H4 (cell line): ENCODE data around the gene TBC1D14. TPM values are rescaled to one million over a fixed set of nuclear protein-coding genes. Genes with fewer than 3 reads are reported as not detected.
A peak's percentile ranks its signal among the peaks of the same experiment; 100 is the strongest.
"Not testable (repeated sequence)": the region's sequence is repeated elsewhere in the genome, so short reads cannot be mapped to it uniquely, and the experiment has no call there.

ENCODE experiments used
- DNase-seq: peaks from one replicate; pipeline ENCODE4 v3.0.0-alpha.2; 2015; ENCODE audit warnings: low spot score
- total RNA-seq: library from RNA; depleted of rRNA; stranded (reverse); fragments of >200 nt; shearing (Covaris generic); gene quantifications from 2 replicates; pipeline ENCODE4 v1.2.3, GENCODE V29; 2014

The TBC1D14 gene
- total RNA-seq, 1 experiment from 2014 or later: 38.9 TPM

GRCh38 chr4:6890358-6890757 lies 19.3 kb upstream of the TBC1D14 start:
- DNase-seq: no peak

DNA sequence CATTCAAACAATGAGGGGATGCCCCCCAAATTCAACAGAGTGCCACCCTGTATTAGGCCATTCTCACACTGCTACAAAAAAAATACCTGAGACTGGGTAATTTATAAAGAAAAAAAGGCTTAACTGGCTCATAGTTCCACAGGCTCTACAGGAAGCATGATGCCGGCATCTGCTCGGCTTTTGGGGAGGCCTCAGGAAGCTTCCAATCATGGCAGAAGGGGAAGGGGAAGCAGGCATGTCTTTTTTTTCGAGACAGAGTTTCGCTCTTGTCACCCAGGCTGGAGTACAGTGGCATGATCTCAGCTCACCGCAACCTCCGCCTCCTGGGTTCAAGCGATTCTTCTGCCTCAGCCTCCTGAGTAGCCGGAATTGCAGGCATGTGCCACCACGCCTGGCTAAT lies 18.7 kb upstream of the TBC1D14 start:
- not testable (repeated sequence) for DNase-seq

- no peak for DNase-seq
Observed at GRCh38 chr4:6891436-6892170, 18.0 kb upstream of the TBC1D14 start.

DNA sequence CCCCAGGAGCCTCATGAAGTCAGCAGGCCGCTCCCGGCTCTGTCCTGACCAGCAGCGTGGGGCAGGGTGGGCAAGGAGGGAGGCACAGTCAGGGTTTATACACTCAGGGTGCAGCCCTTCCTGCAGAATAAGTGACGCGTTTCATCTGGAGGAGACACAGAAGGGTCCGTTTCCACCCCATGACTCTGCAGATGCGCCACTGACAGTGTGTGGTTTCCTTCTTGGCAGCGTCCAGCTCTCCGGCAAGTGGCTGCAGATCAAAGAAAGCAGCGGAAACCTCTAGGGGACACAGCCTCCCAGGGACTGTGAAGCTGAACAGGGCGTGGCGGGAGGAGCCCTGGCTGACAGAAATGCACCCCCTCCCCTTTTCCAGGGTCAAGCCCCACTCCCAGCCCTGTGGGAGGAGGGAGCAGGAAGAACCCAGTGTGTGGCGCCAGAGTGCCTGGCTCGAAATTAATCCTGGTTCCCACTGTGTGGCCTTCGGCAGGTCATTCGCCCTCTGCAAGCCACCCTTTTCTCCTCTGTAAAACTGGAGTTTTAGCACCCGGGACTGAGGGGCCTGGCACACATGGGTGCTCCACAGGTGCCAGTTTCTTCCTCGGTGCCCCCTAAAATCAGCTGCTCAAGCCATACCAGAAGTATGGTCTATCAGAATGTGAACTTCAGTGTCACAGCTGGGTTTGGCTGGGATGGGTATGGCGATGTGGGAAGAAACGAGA lies 17.3 kb upstream of the TBC1D14 start:
- peak; percentile 71 for DNase-seq

DNA sequence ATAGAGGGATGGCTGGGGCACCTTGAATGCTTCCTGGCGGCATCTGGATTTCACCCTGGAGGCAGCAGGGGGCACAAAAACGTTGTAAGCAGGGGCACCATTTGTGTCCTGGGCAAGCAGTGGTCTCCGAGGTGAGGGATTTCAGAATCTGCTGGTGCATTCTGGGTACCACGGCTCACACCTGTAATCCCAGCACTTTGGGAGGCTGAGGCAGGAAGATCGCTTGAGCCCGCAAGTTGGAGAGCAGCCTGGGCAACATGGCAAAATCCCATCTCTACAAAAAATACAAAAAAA lies 16.8 kb upstream of the TBC1D14 start:
- DNase-seq: no peak

DNA sequence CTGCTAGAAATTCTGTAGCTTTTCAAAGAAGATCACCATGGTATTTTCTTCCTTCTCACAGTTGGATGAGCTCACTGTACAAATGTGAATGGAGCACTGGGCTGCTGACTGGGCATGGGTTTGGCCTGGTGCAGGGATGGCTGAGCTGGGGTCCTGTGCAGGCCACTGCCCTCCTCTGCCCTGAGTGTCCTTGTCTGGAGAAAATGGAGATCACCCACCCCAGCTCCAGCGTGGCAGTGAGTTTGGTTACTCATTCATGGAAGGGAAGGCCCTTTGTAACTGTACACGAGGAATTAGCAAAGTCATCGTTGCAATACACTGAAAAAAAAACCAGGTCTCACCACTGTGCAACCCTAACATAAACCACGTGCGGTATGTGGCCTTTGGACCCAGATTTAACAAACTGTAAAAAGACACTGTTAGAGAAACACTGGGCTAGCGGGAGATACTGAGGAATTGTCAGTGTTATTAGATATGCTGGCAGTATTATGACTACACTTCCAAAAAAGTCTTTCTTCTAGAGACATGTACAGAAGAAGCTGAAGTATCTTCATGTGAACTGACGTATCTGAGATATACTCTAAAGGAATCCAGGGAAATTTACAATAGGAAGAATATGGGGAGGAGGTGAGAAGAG lies 16.1 kb upstream of the TBC1D14 start:
- peak; percentile 61 for DNase-seq

GRCh38 chr4:6894086-6894478 lies 15.5 kb upstream of the TBC1D14 start:
- DNase-seq: no peak

DNA sequence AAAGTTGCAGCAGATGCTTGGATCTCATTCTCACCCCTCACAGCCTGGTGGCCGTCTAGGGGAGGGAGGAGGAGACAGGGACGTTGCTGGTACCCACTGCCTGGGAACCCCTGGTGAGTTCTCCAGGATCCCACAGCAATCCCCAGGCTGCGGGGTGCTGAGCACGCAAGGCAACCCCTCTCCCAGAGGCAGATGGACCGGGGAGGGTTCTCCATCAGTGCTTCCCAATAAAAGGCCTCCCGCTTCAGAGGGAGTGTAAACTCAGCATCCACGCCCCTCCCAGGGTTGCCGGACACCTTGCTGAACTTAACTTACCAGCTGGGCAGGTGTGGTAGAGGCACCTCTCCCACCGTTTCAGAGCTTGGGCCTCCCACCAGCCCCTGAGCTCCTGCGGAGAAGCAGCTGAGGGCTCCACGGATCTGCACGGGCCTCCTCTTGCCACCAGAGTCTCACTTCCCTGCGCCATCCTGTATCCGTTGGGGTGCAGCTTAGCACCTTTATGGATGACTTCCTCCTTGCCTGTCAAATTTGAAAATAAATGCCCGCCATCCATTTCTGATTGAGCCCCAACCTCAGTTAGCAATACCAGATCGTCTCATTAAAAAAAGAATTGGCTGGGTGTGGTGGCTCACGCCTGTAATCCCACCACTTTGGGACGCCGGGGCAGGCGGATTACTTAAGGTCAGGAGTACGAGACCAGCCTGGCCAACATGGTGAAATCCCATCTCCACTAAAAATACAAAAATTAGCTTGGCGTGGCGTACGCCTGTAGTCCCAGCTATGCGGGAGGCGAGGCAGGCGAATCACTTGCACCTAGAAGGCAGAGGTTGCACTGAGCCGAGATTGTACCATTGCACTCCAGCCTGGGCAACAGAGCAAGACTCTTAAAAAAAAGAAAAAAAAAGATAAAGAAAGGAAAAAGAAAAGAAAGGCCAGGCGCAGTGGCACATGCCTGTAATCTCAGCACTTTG lies 14.8 kb upstream of the TBC1D14 start:
- DNase-seq: no peak

- no peak for DNase-seq
Observed at GRCh38 chr4:6896035-6896434, 13.6 kb upstream of the TBC1D14 start.

DNA sequence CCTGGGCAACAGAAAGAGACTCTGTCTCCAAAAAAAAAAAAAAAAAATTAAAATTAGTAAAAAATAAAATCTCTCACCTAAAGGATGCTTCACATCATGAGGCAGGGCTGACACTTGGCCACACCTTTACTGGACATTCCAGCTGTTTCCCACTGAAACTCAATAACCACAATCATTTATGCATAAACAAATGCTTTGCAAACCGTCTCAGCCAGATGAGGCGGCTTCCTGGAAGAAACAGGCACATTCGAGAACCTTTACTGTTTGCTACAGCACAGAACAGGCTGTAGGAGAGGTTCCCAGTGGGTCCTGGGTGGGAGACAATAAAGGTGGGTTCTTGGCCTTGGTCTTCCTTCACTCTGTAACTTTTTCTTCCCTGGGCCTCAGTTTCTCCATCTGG lies 10.9 kb upstream of the TBC1D14 start:
- peak; percentile 54 for DNase-seq

GRCh38 chr4:6900181-6900812 lies 9.3 kb upstream of the TBC1D14 start:
- no peak for DNase-seq

DNA sequence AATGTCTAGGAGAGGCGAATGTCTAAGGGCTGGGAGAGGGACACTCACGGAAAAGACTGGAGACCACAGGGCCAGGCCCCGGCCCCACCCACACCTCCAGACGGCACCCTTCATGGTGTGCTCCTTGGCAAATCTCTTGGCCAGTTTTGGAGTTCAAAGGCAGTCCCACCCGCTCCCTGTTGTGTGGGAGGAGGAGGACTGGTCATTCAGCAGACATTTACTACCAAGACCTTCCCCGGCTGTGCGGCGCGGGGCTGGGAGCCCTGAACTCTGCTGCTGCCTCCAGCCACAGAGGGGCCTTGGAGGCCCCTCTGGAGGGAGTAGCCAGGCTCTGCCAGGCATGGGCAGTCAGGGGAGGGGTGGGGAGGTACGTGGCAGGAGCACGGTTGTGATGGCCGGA lies 8.7 kb upstream of the TBC1D14 start:
- no peak for DNase-seq

DNA sequence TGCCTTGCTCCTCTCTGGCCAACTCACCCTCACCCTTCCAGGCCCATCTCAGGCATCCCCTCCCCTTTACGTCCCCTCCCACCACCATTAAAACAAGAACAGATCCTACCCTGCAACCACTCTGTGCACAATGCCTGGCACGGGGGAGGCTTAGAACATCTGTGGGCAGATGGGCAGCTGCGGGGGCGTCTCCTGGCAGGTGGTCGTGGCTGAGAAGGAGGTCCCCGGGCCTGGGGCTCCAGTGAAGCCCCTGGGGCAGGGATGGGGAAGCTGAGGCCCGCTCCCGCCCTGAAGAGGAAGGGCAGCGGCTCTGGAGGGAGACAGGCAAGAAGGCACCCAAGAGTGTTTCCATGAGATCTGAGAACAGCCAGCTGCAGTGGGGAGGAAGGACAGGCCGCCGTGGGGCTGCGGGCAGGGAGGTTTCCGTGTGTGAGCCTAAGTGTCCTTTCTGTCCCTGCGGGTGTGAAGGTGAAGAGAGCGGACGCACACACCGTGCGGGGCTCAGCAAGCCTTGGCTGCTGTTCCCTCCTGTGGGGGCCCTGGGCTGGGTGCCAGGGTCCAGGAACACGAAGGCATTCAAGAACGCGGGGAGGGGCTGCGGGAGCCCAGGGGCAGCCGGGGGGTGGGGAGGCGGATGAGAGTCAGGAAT lies 7.8 kb upstream of the TBC1D14 start:
- no peak for DNase-seq

- no peak for DNase-seq
Observed at GRCh38 chr4:6902318-6903042, 7.1 kb upstream of the TBC1D14 start.

- DNase-seq: no peak
Observed at GRCh38 chr4:6905516-6906445, 3.8 kb upstream of the TBC1D14 start.

DNA sequence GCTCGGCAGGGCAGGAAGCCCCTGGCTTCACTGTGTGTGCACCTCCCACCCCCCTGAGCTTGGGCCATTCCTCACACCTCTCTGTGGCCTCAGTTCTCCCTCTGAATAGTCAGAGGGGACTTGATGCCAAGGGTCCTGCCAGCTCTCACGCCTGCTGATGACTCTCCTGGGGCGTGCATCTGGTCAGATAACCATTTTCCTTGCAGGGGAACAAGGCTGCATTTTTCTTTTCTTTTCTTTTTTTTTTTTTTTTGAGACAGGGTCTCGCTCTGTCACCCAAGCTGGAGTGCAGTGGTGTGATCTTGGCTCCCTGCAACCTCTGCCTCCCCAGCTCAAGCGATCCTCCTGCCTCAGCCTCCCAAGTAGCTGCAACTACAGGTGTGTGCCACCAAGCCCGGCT lies 3.1 kb upstream of the TBC1D14 start:
- not testable (repeated sequence) for DNase-seq

DNA sequence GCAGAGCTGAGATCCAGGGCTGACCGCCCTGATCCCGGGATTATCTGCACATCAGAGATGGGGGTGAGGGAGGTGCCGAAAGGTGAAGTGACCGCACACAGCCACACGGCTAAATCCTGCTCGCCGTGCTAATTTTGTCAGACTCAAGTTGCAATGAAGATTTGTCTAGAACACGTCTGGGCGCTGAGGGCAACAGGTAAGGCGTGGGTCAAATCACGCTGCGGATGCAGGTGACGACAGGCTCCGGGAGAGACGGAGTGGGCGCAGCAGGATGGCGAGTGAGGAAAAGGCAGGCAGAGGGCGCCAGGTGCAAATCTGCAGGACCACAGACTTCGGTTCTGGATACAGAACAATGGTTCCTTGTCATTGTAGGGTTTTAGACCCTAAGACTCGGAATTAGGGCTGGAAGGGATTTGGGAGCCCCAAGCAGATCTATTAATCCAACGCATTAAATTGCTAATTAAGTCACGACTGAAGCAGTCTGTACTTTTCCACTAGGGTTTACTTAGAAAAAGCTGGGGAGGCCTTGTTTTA lies 1.9 kb upstream of the TBC1D14 start:
- DNase-seq: no peak

GRCh38 chr4:6908432-6909112 lies 1.1 kb upstream of the TBC1D14 start:
- no peak for DNase-seq
